ENCODE data around the gene CADPS. TPM values are rescaled to one million over a fixed set of nuclear protein-coding genes. Genes with fewer than 3 reads are reported as not detected.

The CADPS gene
- total RNA-seq, 3 donors from 2014 or later (not counting 1 experiment from before 2014, with no cell fraction given): not detected

DNA sequence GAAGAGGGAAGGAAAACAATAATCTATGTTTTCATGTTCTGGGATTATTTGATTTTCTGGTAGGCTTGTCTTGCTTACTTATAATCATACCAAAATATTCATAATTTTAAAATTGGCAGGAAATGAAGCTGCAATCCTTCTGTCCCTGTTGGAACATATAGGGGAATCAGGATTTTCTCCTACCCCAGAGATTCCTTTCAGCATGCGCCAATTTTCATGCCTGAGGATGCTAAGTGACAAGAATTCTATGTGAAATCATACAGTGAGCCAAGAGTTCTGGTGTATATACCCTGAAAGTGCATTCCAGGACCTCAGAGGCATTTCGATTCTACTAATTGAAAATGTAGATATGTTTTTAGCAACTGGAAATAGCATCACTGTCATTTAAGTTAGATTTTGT, 9.9 kb upstream of the CADPS start:
- H3K27me3 ChIP-seq (ENCODE audit: control insufficient read depth, insufficient read depth, low read length): no peaks in the 10 kb centered on the region
- intact Hi-C loops (cut with micrococcal nuclease): no loop called here
- H3K36me3 ChIP-seq (ENCODE audit: control insufficient read depth, insufficient read depth, low read length): no peaks in the 10 kb centered on the region
- Mint-ChIP-seq H3K9me3 (peaks cover 2 to 4% of the 10 kb centered on the region in 2 donors), H3K4me3 (no peak overlapping the region), H3K27ac (no peak overlapping the region), H3K4me1 (no peaks in the 10 kb centered on the region), H3K27me3 (ENCODE audit: low read depth in 2 of 2) (no peaks in the 10 kb centered on the region), H3K36me3 (peaks cover 6% of the 10 kb centered on the region)
- H3K4me1 ChIP-seq (ENCODE audit: control insufficient read depth, insufficient read depth, low read length): no peaks in the 10 kb centered on the region
- no peak for DNase-seq
- H3K27ac ChIP-seq (ENCODE audit: low read length): no peak overlapping the region
- no peak overlapping the region for H3K4me3 ChIP-seq (ENCODE audit: low read length)
- no peaks in the 10 kb centered on the region for H3K9me3 ChIP-seq (ENCODE audit: control insufficient read depth, insufficient read depth, low read length)
- WGBS (ENCODE audit: insufficient coverage): 71% methylated on average over 2 of the region's 2 CpGs
- ATAC-seq: no peak
- TF ChIP-seq CTCF (IDR thresholded peaks at IDR 0.05): no peak

DNA sequence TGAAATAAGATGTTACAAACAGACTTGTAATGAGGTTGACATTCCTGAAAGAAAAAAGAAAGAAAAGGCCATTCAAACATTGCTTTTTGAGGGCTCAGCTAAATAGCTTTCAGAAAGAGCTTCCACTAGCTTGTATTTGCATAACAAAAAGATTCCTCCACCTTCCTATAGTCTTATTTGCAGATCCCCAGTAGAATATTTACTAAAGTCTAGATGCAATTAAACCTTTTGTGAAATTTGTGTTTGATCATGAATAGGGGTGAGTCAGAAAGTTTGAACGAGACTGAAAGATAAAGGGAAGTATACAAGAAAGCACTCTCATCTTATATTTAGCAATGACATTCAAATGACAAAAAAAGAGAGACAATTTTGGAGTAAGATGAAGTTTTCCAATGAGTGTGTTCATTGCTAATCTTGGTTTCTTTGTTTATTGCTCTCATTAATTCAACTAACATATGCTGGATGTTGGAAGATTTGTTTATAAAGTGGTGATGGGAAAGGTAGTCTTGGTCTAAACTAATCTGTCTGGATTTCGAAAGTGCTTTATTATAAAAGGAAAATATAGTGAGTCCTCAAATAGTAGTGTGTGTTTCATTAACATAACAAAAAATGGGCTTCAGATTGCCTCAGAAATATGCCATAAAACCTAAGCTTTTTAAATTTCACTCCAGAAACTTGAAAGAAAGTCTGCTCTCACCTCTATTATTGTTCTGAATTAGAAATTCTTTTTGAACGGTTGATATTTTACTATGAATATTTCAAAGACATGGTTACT, 9.1 kb upstream of the CADPS start:
- DNase-seq (no peak), ATAC-seq (no peak)
- Histone ChIP-seq H3K4me1 (ENCODE audit: control insufficient read depth, insufficient read depth, low read length) (no peaks in the 10 kb centered on the region), H3K27ac (ENCODE audit: low read length) (no peak overlapping the region), H3K9me3 (ENCODE audit: control insufficient read depth, insufficient read depth, low read length) (no peaks in the 10 kb centered on the region), H3K27me3 (ENCODE audit: control insufficient read depth, insufficient read depth, low read length) (no peaks in the 10 kb centered on the region), H3K4me3 (ENCODE audit: low read length) (no peak overlapping the region), H3K36me3 (ENCODE audit: control insufficient read depth, insufficient read depth, low read length) (no peaks in the 10 kb centered on the region)
- H3K4me3 Mint-ChIP-seq: no peak overlapping the region
- no peaks in the 10 kb centered on the region for H3K27me3 Mint-ChIP-seq (ENCODE audit: low read depth in 2 of 2)
- intact Hi-C loops (cut with micrococcal nuclease): no loop called here
- no CpG with 5 or more reads among the region's 3 CpGs for WGBS (ENCODE audit: insufficient coverage)
- no peak for TF ChIP-seq CTCF (IDR thresholded peaks at IDR 0.05)
- peaks cover 0 to 4% of the 10 kb centered on the region in 2 donors for H3K9me3 Mint-ChIP-seq
- H3K4me1 Mint-ChIP-seq: no peaks in the 10 kb centered on the region
- H3K36me3 Mint-ChIP-seq: peaks cover 8% of the 10 kb centered on the region
- H3K27ac Mint-ChIP-seq: no peak overlapping the region

DNA sequence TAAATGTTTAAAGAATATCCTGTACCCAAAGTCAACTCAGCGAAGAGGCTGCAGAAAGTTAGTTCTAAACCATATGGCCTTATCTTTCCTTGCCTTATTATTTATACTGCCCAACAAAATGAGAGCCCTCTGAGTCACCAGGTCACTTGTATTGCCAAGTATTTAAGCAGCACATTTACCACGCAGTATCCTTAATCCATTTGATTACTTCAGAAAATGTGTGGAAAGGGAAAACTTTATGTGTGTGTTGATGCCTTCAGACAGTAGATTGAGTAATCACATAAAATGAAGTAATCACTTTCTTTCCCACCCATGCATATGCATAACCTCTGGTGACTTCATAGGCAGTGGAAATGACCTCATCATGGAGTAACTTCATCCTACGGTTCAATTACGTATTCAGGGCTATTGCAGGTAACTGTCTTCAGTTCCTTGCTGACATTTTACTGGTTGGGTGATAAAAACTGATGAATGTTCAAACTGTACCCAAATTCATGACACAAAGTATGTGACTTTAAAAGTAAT, 7.5 kb upstream of the CADPS start:
- no peak for TF ChIP-seq CTCF (IDR thresholded peaks at IDR 0.05)
- H3K27ac Mint-ChIP-seq: no peak overlapping the region
- DNase-seq: no peak
- Histone ChIP-seq H3K4me3 (ENCODE audit: low read length) (no peak overlapping the region), H3K9me3 (ENCODE audit: control insufficient read depth, insufficient read depth, low read length) (no peaks in the 10 kb centered on the region), H3K4me1 (ENCODE audit: control insufficient read depth, insufficient read depth, low read length) (no peaks in the 10 kb centered on the region), H3K27ac (ENCODE audit: low read length) (no peak overlapping the region), H3K36me3 (ENCODE audit: control insufficient read depth, insufficient read depth, low read length) (no peaks in the 10 kb centered on the region), H3K27me3 (ENCODE audit: control insufficient read depth, insufficient read depth, low read length) (no peaks in the 10 kb centered on the region)
- peaks cover 8% of the 10 kb centered on the region for H3K36me3 Mint-ChIP-seq
- intact Hi-C loops (cut with micrococcal nuclease): no loop called here
- 86% methylated on average over 3 of the region's 4 CpGs for WGBS (ENCODE audit: insufficient coverage)
- no peaks in the 10 kb centered on the region for H3K27me3 Mint-ChIP-seq (ENCODE audit: low read depth in 2 of 2)
- H3K4me1 Mint-ChIP-seq: no peaks in the 10 kb centered on the region
- H3K4me3 Mint-ChIP-seq: no peak overlapping the region
- peaks cover 0 to 4% of the 10 kb centered on the region in 2 donors for H3K9me3 Mint-ChIP-seq
- ATAC-seq: no peak

All from natural killer cell (primary cell).